GM12891 (cell line): Measurements from ENCODE around the gene CTSE.

Source experiments
- POLR2A ChIP-seq: IDR thresholded peaks from 2 replicates; pipeline ENCODE4 v1.6.1; 2011; ENCODE audit warnings: low read depth, low read length, control low read depth
- POLR2AphosphoS5 ChIP-seq: IDR thresholded peaks from 2 replicates; pipeline ENCODE4 v1.6.1; 2011; ENCODE audit warnings: low read depth, low read length, control low read depth
- POU2F2 ChIP-seq: IDR thresholded peaks from 2 replicates; pipeline ENCODE4 v1.6.1; 2011; ENCODE audit warnings: low read depth, mild to moderate bottlenecking, control low read depth, low read length, moderate library complexity
- SPI1 ChIP-seq: IDR thresholded peaks from 2 replicates; pipeline ENCODE4 v1.6.1; 2011; ENCODE audit warnings: low read depth, low read length, control low read depth
- TAF1 ChIP-seq: IDR thresholded peaks from 2 replicates; pipeline ENCODE4 v1.6.1; 2011; ENCODE audit warnings: low read depth, low read length, control low read depth

- TF ChIP-seq TAF1 (no peak), SPI1 (no peak), POLR2A (no peak), POLR2AphosphoS5 (no peak), POU2F2 (no peak)
Measured at GRCh38 chr1:206067486-206068227, 44.0 kb upstream of the CTSE start.
